ENCODE measurements around the gene ERGIC1. TPM values are rescaled to one million over a fixed set of nuclear protein-coding genes. Genes with fewer than 3 reads are reported as not detected.

Gene ERGIC1
- total RNA-seq, 1 experiment from 2014 or later = 77.0 TPM

- no peak overlapping the region for H3K9ac ChIP-seq (ENCODE audit: extremely low read depth, insufficient read length, low read length)
- peaks cover 2% of the 10 kb centered on the region in 2 experiments; a peak in 2 of 5 replicates for H3K9me3 Mint-ChIP-seq
- no peaks in the 10 kb centered on the region for H3K79me2 ChIP-seq (ENCODE audit: insufficient read depth, low read length)
- no peak overlapping the region for H2BK20ac ChIP-seq (ENCODE audit: low read depth, low read length, poor library complexity, severe bottlenecking)
- TF ChIP-seq, protein P1, sequence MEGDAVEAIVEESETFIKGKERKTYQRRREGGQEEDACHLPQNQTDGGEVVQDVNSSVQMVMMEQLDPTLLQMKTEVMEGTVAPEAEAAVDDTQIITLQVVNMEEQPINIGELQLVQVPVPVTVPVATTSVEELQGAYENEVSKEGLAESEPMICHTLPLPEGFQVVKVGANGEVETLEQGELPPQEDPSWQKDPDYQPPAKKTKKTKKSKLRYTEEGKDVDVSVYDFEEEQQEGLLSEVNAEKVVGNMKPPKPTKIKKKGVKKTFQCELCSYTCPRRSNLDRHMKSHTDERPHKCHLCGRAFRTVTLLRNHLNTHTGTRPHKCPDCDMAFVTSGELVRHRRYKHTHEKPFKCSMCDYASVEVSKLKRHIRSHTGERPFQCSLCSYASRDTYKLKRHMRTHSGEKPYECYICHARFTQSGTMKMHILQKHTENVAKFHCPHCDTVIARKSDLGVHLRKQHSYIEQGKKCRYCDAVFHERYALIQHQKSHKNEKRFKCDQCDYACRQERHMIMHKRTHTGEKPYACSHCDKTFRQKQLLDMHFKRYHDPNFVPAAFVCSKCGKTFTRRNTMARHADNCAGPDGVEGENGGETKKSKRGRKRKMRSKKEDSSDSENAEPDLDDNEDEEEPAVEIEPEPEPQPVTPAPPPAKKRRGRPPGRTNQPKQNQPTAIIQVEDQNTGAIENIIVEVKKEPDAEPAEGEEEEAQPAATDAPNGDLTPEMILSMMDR (conservative IDR thresholded peaks at IDR 0.05) = no peak
- H3K9me3 ChIP-seq (ENCODE audit: control insufficient read depth, low read depth, low read length) = no peaks in the 10 kb centered on the region
- H3K18ac ChIP-seq (ENCODE audit: insufficient read length, low read depth, low read length) = no peak overlapping the region
- no peaks in the 10 kb centered on the region for H3K36me3 Mint-ChIP-seq (ENCODE audit: insufficient read depth in 1 of 3, low read depth in 3 of 3)
- no peak overlapping the region for H3K4ac ChIP-seq (ENCODE audit: low read depth, low read length)
- no peak overlapping the region for H3K14ac ChIP-seq (ENCODE audit: insufficient read depth, low read length)
- no peak overlapping the region for H2BK120ac ChIP-seq (ENCODE audit: low read depth, low read length, poor library complexity, severe bottlenecking)
- H2BK15ac ChIP-seq (ENCODE audit: low read depth, low read length) = no peak overlapping the region
- no peak overlapping the region for H3K56ac ChIP-seq (ENCODE audit: insufficient read length, low read depth, low read length)
- H3K23ac ChIP-seq (ENCODE audit: insufficient read length, low read depth, low read length) = no peak overlapping the region
- H4K20me1 ChIP-seq (ENCODE audit: control insufficient read depth, insufficient read depth, insufficient read length) = no peaks in the 10 kb centered on the region
- no peak overlapping the region for H4K8ac ChIP-seq (replicated peaks; ENCODE audit: insufficient read length, low read depth, low read length)
- no peak for DNase-seq
- no peak overlapping the region for H3K4me3 Mint-ChIP-seq
- peaks cover 9% of the 10 kb centered on the region in 2 experiments for H3K4me1 Mint-ChIP-seq
- H3K79me1 ChIP-seq (ENCODE audit: insufficient read depth, low read depth, low read length, poor library complexity, severe bottlenecking) = no peaks in the 10 kb centered on the region
- no peak overlapping the region for H2AK5ac ChIP-seq (ENCODE audit: insufficient read length, low read length)
- H3T11ph ChIP-seq (ENCODE audit: low read length) = no peak overlapping the region
- H4K5ac ChIP-seq (ENCODE audit: insufficient read length, low read depth, low read length) = no peak overlapping the region
- no peak overlapping the region for H3K27ac ChIP-seq (ENCODE audit: insufficient read length, low read depth, low read length)
- no CpG with 5 or more reads among the region's 11 CpGs for WGBS (ENCODE audit: extremely low coverage, insufficient read length, low lambda C conversion rate)
- no peaks in the 10 kb centered on the region for H3K4me1 ChIP-seq (ENCODE audit: insufficient read depth, low read length)
- peak overlapping the region in 1 of 3 experiments; percentile 67; a peak in 2 of 7 replicates for H3K27ac Mint-ChIP-seq
- H2BK12ac ChIP-seq (ENCODE audit: insufficient read length, low read depth, low read length) = no peak overlapping the region
- no peak overlapping the region for H2AFZ ChIP-seq (ENCODE audit: low read length)
- no peak overlapping the region for H4K91ac ChIP-seq (ENCODE audit: insufficient read length, low read depth, low read length)
- no peak overlapping the region for H3K4me2 ChIP-seq (ENCODE audit: insufficient read depth, insufficient read length, low read length)
- peaks cover 12% of the 10 kb centered on the region for H3K27me3 Mint-ChIP-seq (ENCODE audit: low read depth)
- H2BK5ac ChIP-seq (ENCODE audit: insufficient read length, low read length) = no peak overlapping the region
- H3K23me2 ChIP-seq (ENCODE audit: insufficient read length, low read depth, low read length, poor library complexity, severe bottlenecking) = no peaks in the 10 kb centered on the region
- no peaks in the 10 kb centered on the region for H3K27me3 ChIP-seq (ENCODE audit: insufficient read depth, low read length)
Observed at GRCh38 chr5:172807766-172808311, 26.2 kb upstream of the ERGIC1 start.

All from H9 (cell line).